Measurements from ENCODE around the gene OR13C9. TPM values are rescaled to one million over a fixed set of nuclear protein-coding genes. Genes with fewer than 3 reads are reported as not detected.

Gene OR13C9
- total RNA-seq, 4 donors from 2014 or later: not detected

GRCh38 chr9:104568868-104569267, 49.1 kb downstream of the OR13C9 start, which contains the start of gene OR13C8:
OR13C8 (plus strand) TSS chr9:104569168; CDS start chr9:104569168, 0 bp downstream.
- no peak for DNase-seq
- Histone ChIP-seq H3K4me1 (no peaks in the 10 kb centered on the region), H3K9me3 (no peaks in the 10 kb centered on the region), H3K27me3 (no peaks in the 10 kb centered on the region), H3K27ac (no peak within 1 kb of the TSS), H3K36me3 (no peaks in the 10 kb centered on the region), H3K4me3 (no peak within 1 kb of the TSS)
- TF ChIP-seq, protein P1, sequence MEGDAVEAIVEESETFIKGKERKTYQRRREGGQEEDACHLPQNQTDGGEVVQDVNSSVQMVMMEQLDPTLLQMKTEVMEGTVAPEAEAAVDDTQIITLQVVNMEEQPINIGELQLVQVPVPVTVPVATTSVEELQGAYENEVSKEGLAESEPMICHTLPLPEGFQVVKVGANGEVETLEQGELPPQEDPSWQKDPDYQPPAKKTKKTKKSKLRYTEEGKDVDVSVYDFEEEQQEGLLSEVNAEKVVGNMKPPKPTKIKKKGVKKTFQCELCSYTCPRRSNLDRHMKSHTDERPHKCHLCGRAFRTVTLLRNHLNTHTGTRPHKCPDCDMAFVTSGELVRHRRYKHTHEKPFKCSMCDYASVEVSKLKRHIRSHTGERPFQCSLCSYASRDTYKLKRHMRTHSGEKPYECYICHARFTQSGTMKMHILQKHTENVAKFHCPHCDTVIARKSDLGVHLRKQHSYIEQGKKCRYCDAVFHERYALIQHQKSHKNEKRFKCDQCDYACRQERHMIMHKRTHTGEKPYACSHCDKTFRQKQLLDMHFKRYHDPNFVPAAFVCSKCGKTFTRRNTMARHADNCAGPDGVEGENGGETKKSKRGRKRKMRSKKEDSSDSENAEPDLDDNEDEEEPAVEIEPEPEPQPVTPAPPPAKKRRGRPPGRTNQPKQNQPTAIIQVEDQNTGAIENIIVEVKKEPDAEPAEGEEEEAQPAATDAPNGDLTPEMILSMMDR (IDR thresholded peaks at IDR 0.05): no peak
- no peak for TF ChIP-seq POLR2A (IDR thresholded peaks at IDR 0.05)

Other genes starting within 250 kb of the OR13C9 start
- gene OR13F1, start 113.9 kb downstream of the OR13C9 start, total RNA-seq: not detected
- gene OR13C4, start 91.0 kb downstream of the OR13C9 start, total RNA-seq: not detected
- not detected for gene OR13C3, start 81.3 kb downstream of the OR13C9 start, total RNA-seq
- not detected for gene OR13C8, start 49.0 kb downstream of the OR13C9 start, total RNA-seq
- gene OR13C5, start 18.8 kb downstream of the OR13C9 start, total RNA-seq: not detected
- not detected for gene OR13C2, start 12.6 kb downstream of the OR13C9 start, total RNA-seq
- not detected for gene OR13D1, start 76.3 kb upstream of the OR13C9 start, total RNA-seq
- 10 to 100 TPM in 3 of 4 donors, 1 to 10 TPM in 1; 7.9 to 30.5 (median 17.6) TPM for gene NIPSNAP3A, start 129.5 kb upstream of the OR13C9 start, total RNA-seq
- 1 to 10 TPM in 3 of 4 donors, not detected in 1; 1.6 to 9.9 (median 3.9) TPM for gene NIPSNAP3B, start 145.9 kb upstream of the OR13C9 start, total RNA-seq